GM12891 (cell line): Measurements from ENCODE around the gene CDKL2.
"Not testable (repeated sequence)": the region's sequence is repeated elsewhere in the genome, so short reads cannot be mapped to it uniquely, and the experiment has no call there.

Experiments
- DNase-seq: peaks from one replicate; pipeline ENCODE4 v3.0.0; 2011; ENCODE audit warnings: low spot score; ENCODE audit not compliant: insufficient read length
- FAIRE-seq: peaks from 2 replicates; lab custom pipeline; 2011; peaks lifted over from hg19 to GRCh38; lab: Jason Lieb, UNC
- PAX5 ChIP-seq: IDR thresholded peaks from 2 replicates; pipeline ENCODE4 v1.6.1; 2011; ENCODE audit warnings: low read length, moderate library complexity, mild to moderate bottlenecking; ENCODE audit not compliant: insufficient read depth, severe bottlenecking
- POLR2A ChIP-seq: IDR thresholded peaks from 2 replicates; pipeline ENCODE4 v1.6.1; 2011; ENCODE audit warnings: low read depth, low read length, control low read depth
- POLR2AphosphoS5 ChIP-seq: IDR thresholded peaks from 2 replicates; pipeline ENCODE4 v1.6.1; 2011; ENCODE audit warnings: low read depth, low read length, control low read depth
- POU2F2 ChIP-seq: IDR thresholded peaks from 2 replicates; pipeline ENCODE4 v1.6.1; 2011; ENCODE audit warnings: low read depth, mild to moderate bottlenecking, control low read depth, low read length, moderate library complexity
- SPI1 ChIP-seq: IDR thresholded peaks from 2 replicates; pipeline ENCODE4 v1.6.1; 2011; ENCODE audit warnings: low read depth, low read length, control low read depth
- TAF1 ChIP-seq: IDR thresholded peaks from 2 replicates; pipeline ENCODE4 v1.6.1; 2011; ENCODE audit warnings: low read depth, low read length, control low read depth

Gene CDKL2

GRCh38 chr4:75544870-75545269 lies 85.5 kb downstream of the CDKL2 start:
- DNase-seq: no peak
- no peak for FAIRE-seq
- TF ChIP-seq TAF1: no peak
- TF ChIP-seq POLR2A: no peak
- no peak for TF ChIP-seq PAX5
- no peak for TF ChIP-seq POLR2AphosphoS5
- TF ChIP-seq SPI1: no peak
- no peak for TF ChIP-seq POU2F2

DNA sequence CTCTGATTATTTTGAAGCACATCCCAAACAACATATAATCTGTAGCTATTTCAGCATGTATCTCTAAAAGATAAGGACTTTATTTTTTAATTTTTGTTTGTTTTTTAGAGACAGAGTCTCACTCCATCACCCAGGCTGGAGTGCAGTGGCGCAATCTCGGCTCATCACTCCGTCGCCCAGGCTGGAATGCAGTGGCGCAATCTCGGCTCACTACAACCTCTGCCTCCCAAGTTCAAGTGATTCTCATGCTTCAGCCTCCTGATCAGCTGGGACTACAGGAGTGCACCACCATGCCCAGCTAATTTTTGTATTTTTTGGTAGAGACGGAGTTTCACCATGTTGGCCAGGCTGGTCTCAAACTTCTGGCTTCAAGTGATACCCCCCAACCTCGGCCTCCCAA lies 86.1 kb downstream of the CDKL2 start:
- DNase-seq, FAIRE-seq: not testable (repeated sequence)

GRCh38 chr4:75542824-75543223 lies 87.5 kb downstream of the CDKL2 start:
- FAIRE-seq (no peak), DNase-seq (no peak)
- TF ChIP-seq TAF1 (no peak), POLR2A (no peak), POLR2AphosphoS5 (no peak), SPI1 (no peak), POU2F2 (no peak), PAX5 (no peak)

DNA sequence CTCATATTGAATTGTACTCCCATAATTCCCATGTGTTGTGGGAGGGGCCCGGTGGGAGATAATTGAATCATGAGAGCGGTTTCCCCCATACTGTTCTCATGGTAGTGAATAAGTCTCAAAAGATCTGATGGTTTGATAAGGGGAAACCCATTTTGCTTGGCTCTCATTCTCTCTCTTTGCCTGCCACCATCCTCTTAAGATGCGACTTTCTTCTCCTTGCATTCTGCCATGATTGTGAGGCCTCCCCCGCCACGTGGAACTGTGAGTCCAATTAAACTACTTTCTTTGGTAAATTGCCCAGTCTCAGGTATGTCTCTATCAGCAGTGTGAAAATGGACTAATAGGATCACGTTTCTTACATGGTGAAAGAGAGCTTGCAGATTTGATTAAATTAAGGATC lies 93.0 kb downstream of the CDKL2 start:
- not testable (repeated sequence) for FAIRE-seq, DNase-seq

DNA sequence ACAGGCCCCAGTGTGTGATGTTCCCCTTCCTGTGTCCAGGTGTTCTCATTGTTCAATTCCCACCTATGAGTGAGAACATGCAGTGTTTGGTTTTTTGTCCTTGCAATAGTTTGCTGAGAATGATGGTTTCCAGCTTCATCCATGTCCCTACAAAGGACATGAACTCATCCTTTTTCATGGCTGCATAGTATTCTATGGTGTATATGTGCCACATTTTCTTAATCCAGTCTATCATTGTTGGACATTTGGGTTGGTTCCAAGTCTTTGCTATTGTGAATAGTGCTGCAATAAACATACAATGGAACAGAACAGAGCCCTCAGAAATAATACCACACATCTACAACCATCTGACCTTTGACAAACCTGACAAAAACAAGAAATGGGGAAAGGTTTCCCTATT lies 96.4 kb downstream of the CDKL2 start:
- DNase-seq: not testable (repeated sequence)

GRCh38 chr4:75533339-75533887 lies 96.9 kb downstream of the CDKL2 start:
- not testable (repeated sequence) for DNase-seq, FAIRE-seq

More for the DNA sequence above, 96.4 kb downstream of the CDKL2 start:
- not testable (repeated sequence) for FAIRE-seq

DNA sequence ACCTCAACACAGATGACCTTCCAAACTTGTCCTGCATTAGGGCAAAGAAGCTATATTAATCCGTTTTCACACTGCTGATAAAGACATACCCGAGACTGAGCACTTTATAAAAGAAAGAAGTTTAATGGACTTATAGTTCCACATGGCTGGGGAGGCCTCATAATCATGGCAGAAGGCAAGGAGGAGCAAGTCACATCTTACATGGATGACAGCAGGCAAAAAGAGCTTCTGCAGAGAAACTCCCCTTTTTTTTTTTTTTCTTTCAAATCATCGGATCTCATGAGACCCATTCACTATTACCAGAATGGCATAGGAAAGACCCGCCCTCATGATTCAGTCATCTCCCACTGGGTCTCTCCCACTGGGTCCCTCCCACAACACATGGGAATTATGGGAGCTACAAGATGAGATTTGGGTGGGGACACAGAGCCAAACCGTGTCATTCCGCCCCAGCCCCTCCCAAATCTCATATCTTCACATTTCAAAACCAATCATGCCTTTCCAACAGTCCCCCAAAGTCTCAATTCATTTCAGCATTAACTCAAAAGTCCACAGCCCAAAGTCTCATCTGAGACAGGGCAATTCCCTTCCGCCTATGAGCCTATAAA lies 98.7 kb downstream of the CDKL2 start:
- FAIRE-seq, DNase-seq: not testable (repeated sequence)

GRCh38 chr4:75530556-75531322 lies 99.6 kb downstream of the CDKL2 start:
- DNase-seq (no peak), FAIRE-seq (no peak)
- TF ChIP-seq PAX5: no peak
- no peak for TF ChIP-seq POU2F2
- TF ChIP-seq POLR2A: no peak
- TF ChIP-seq TAF1: no peak
- no peak for TF ChIP-seq SPI1
- TF ChIP-seq POLR2AphosphoS5: no peak
